Neural cell (in vitro differentiated cells): ENCODE results near the gene SUGCT. TPM values are rescaled to one million over a fixed set of nuclear protein-coding genes. Genes with fewer than 3 reads are reported as not detected.

Experiments
- H2AFZ ChIP-seq: fragments of 200-600, 300-800 bp; sonication (generic), shearing (Covaris generic); 2 replicates; pipeline ENCODE4 v1.6.0; 2014; ENCODE audit warnings: low read depth, mild to moderate bottlenecking, antibody characterized with exemption, low read length, moderate library complexity
- H3F3A ChIP-seq: fragments of 200-600 bp; shearing (Covaris generic); 2 replicates; pipeline ENCODE4 v1.6.1; 2016; ENCODE audit warnings: mild to moderate bottlenecking, moderate library complexity, mixed read lengths, antibody characterized with exemption, low read length; ENCODE audit not compliant: insufficient read depth, poor library complexity, severe bottlenecking
- H3K27ac ChIP-seq: fragments of 200-600, 300-800 bp; sonication (generic), shearing (Covaris generic); 2 replicates; pipeline ENCODE4 v1.5.1; 2014; ENCODE audit warnings: mild to moderate bottlenecking, low read length, moderate library complexity
- H3K27me3 ChIP-seq: fragments of 300-800, 200-600 bp; sonication (generic), shearing (Covaris generic); 2 replicates; pipeline ENCODE4 v1.6.0; 2014; ENCODE audit warnings: mild to moderate bottlenecking, low read depth, low read length, moderate library complexity; ENCODE audit not compliant: insufficient read depth
- H3K36me3 ChIP-seq: fragments of 300-800, 200-600 bp; sonication (generic), shearing (Covaris generic); 2 replicates; pipeline ENCODE4 v1.5.1; 2014; ENCODE audit warnings: mild to moderate bottlenecking, antibody characterized with exemption, low read length, moderate library complexity; ENCODE audit not compliant: insufficient read depth
- H3K4me2 ChIP-seq: fragments of 300-800, 200-600 bp; sonication (generic), shearing (Covaris generic); 2 replicates; pipeline ENCODE4 v1.6.0; 2014; ENCODE audit warnings: mild to moderate bottlenecking, low read length
- H3K4me3 ChIP-seq: fragments of 300-800, 200-600 bp; sonication (generic), shearing (Covaris generic); 2 replicates; pipeline ENCODE4 v1.5.1; 2014; ENCODE audit warnings: mild to moderate bottlenecking, low read length, moderate library complexity
- H3K79me2 ChIP-seq: fragments of 200-600 bp; shearing (Covaris generic); replicated peaks from 2 replicates; pipeline ENCODE4 v1.6.0; 2014; ENCODE audit warnings: mild to moderate bottlenecking, low read length, moderate library complexity; ENCODE audit not compliant: insufficient read depth
- H3K9ac ChIP-seq: fragments of 300-800, 200-600 bp; sonication (generic), shearing (Covaris generic); 2 replicates; pipeline ENCODE4 v1.6.1; 2016; ENCODE audit warnings: mild to moderate bottlenecking, low read length, mixed read lengths
- H3K9me2 ChIP-seq: fragments of 200-600 bp; shearing (Covaris generic); 2 replicates; pipeline ENCODE4 v1.6.1; 2016; ENCODE audit warnings: mild to moderate bottlenecking, low read length, mixed read lengths; ENCODE audit not compliant: insufficient read depth
- H3K9me3 ChIP-seq: fragments of 200-600, 300-800 bp; sonication (generic), shearing (Covaris generic); 2 replicates; pipeline ENCODE4 v1.6.1; 2016; ENCODE audit warnings: mild to moderate bottlenecking, mixed run types, low read length, moderate library complexity, mixed read lengths
- H4K20me1 ChIP-seq: fragments of 200-600 bp; shearing (Covaris generic); 2 replicates; pipeline ENCODE4 v1.6.1; 2016; ENCODE audit warnings: mild to moderate bottlenecking, mixed run types; ENCODE audit not compliant: insufficient read depth
- CTCF ChIP-seq: fragments of 450-650 bp; IDR thresholded peaks from 2 replicates; pipeline ENCODE4 v1.5.1; 2014; ENCODE audit warnings: antibody characterized with exemption, mild to moderate bottlenecking, moderate library complexity; ENCODE audit not compliant: poor library complexity, severe bottlenecking
- EP300 ChIP-seq: fragments of 450-650 bp; conservative IDR thresholded peaks from 2 replicates; pipeline ENCODE4 v1.6.1; 2014; ENCODE audit warnings: antibody characterized with exemption, mild to moderate bottlenecking, moderate library complexity; ENCODE audit not compliant: poor library complexity, severe bottlenecking
- EZH2 ChIP-seq: fragments of 200-600, 300-800 bp; shearing (Covaris generic), sonication (generic); IDR thresholded peaks from 2 replicates; pipeline ENCODE4 v1.6.1; 2014; ENCODE audit warnings: antibody characterized with exemption, low read length, borderline replicate concordance, mild to moderate bottlenecking; ENCODE audit not compliant: insufficient read depth, poor library complexity, severe bottlenecking
- MXI1 ChIP-seq: fragments of 450-650 bp; conservative IDR thresholded peaks from 2 replicates; pipeline ENCODE4 v1.6.1; 2014; ENCODE audit warnings: antibody characterized with exemption, mild to moderate bottlenecking; ENCODE audit not compliant: poor library complexity, severe bottlenecking
- POLR2AphosphoS5 ChIP-seq: IDR thresholded peaks from 2 replicates; pipeline ENCODE4 v1.6.1; 2012
- RAD21 ChIP-seq: fragments of 450-650 bp; conservative IDR thresholded peaks from 2 replicates; pipeline ENCODE4 v1.6.1; 2014; ENCODE audit warnings: antibody characterized with exemption, mild to moderate bottlenecking, moderate library complexity
- REST ChIP-seq: IDR thresholded peaks from 2 replicates; pipeline ENCODE4 v1.6.1; 2012; ENCODE audit warnings: borderline replicate concordance
- SMC3 ChIP-seq: fragments of 450-650 bp; conservative IDR thresholded peaks from 2 replicates; pipeline ENCODE4 v1.6.1; 2014; ENCODE audit warnings: antibody characterized with exemption, mild to moderate bottlenecking, moderate library complexity; ENCODE audit not compliant: poor library complexity
- TAF1 ChIP-seq: IDR thresholded peaks from 2 replicates; pipeline ENCODE4 v1.6.1; 2012; ENCODE audit warnings: low read depth
- polyA plus RNA-seq: library from polyadenylated mRNA; depleted of rRNA; stranded (reverse); fragments of >200 nt; gene quantifications from 2 replicates; pipeline ENCODE4 v1.2.3, GENCODE V29; 2014

SUGCT gene
- polyA plus RNA-seq, 1 donor from 2014 or later: not detected

- Histone ChIP-seq H3F3A (no peaks in the 10 kb centered on the region), H3K27ac (no peak overlapping the region), H3K4me3 (no peak overlapping the region), H3K9me2 (no peaks in the 10 kb centered on the region), H3K27me3 (no peaks in the 10 kb centered on the region), H2AFZ (no peak overlapping the region), H4K20me1 (no peaks in the 10 kb centered on the region), H3K79me2 (no peaks in the 10 kb centered on the region), H3K9me3 (no peaks in the 10 kb centered on the region), H3K9ac (no peak overlapping the region), H3K36me3 (no peaks in the 10 kb centered on the region), H3K4me2 (no peak overlapping the region)
- TF ChIP-seq MXI1: no peak
- TF ChIP-seq EP300: no peak
- TF ChIP-seq TAF1: no peak
- no peak for TF ChIP-seq SMC3
- TF ChIP-seq RAD21: no peak
- TF ChIP-seq CTCF: no peak
- no peak for TF ChIP-seq POLR2AphosphoS5
Observed at GRCh38 chr7:40802497-40802896, 667.7 kb downstream of the SUGCT start.

- Histone ChIP-seq H2AFZ (no peak overlapping the region), H3K4me3 (no peak overlapping the region), H3K79me2 (no peaks in the 10 kb centered on the region), H3K9me2 (no peaks in the 10 kb centered on the region), H3K9me3 (no peaks in the 10 kb centered on the region), H3K27me3 (no peaks in the 10 kb centered on the region), H3K36me3 (no peaks in the 10 kb centered on the region), H3K27ac (no peak overlapping the region), H3K9ac (no peak overlapping the region), H3F3A (no peaks in the 10 kb centered on the region), H4K20me1 (no peaks in the 10 kb centered on the region), H3K4me2 (no peak overlapping the region)
- TF ChIP-seq MXI1 (no peak), SMC3 (no peak), EP300 (no peak), POLR2AphosphoS5 (no peak), TAF1 (no peak), EZH2 (no peak), RAD21 (no peak), REST (no peak), CTCF (no peak)
Observed at GRCh38 chr7:40804477-40805215, 669.8 kb downstream of the SUGCT start.
